GM21447 (cell line): ENCODE data around the gene PTPRD.

ENCODE experiments used
- ATAC-seq: cut with Tn5 transposase; IDR thresholded peaks from one replicate; pipeline ENCODE4 v1.9.1; 2021; ENCODE audit not compliant: unreplicated experiment

The PTPRD gene

GRCh38 chr9:10272830-10273229 is 340.0 kb downstream of the PTPRD start:
- ATAC-seq, result no peak

- ATAC-seq, result peak; percentile 68
Measured at GRCh38 chr9:10268531-10269485, 344.0 kb downstream of the PTPRD start.

GRCh38 chr9:10265153-10265631 is 347.6 kb downstream of the PTPRD start:
- no peak for ATAC-seq

DNA sequence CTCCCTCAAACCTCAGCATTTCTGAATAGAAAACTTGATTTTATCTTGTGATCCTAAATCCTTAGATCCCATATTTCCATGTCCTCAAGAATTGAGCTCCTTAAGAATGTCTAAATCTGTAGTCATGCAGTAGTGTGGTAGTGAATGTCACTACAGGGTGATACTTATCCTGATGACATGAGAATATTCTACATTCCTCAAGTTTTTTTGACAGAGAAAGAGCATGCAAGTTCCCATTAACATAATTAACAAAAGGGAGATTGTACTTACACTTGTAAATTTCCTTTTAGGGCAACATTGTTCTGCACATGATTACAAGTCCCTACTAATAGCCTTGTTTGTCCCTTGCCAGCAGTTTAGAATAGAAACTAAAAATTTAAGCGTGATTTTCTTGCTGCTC is 352.3 kb downstream of the PTPRD start:
- ATAC-seq, result no peak

DNA sequence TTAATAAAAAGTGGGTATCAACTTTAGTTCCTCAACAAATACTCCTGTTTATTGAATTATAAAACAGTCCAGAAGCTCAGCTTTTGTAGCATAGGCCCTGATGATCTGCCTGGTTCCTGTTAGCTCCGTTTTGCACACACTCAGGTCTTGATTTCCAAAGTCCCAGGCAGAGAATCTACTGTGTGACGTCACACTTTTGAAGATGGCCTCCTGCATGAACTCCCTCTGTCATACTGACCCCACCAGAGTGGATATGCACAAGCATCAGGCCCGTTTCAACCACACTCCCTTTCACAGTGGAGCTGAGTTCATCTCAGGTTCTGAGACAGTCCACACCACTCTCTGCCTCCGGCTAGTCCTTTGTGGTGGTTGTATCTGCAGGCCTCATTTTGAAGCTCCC is 353.1 kb downstream of the PTPRD start:
- no peak for ATAC-seq

DNA sequence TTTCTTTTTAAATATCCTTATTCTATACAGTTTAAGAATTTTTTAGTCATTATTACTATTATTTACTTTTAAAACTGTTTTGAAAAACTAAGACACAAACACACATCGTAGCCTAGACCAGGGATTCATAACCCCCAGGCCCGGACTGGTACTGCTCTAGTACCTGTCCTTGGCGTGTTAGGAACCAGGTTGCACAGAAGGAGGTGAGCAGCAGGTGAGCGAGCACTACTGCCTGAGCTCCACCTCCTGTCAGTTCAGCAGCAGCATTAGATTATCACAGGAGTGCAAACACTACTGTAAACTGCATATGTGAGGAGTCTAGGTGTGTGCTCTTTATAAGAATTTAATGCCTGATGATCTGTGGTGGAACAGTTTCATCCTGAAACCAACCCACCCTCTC is 357.0 kb downstream of the PTPRD start:
- ATAC-seq, result no peak

- ATAC-seq, result no peak
Measured at GRCh38 chr9:10254338-10254737, 358.5 kb downstream of the PTPRD start.

- no peak for ATAC-seq
Measured at GRCh38 chr9:10253341-10253740, 359.5 kb downstream of the PTPRD start.

DNA sequence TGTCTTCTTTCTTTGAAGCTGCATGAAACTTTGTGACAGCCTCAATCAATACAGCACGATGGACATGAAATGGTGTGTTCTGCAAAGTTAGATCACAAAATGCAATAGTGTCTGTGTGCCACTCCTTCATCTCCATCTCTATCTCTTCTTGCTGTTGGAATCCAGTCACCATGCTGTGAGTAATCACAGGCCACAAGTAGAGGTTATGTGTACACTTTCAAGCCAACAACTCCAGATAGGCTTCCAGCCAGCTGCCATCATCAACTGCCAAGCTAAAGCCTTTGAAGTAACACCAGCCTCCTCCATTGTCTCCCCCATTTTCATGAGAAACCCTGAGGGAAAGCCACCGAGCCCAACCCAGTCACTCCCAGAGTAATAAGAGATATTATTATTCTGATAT is 360.6 kb downstream of the PTPRD start:
- ATAC-seq, result no peak

GRCh38 chr9:10251490-10251889 is 361.3 kb downstream of the PTPRD start:
- ATAC-seq, result no peak

DNA sequence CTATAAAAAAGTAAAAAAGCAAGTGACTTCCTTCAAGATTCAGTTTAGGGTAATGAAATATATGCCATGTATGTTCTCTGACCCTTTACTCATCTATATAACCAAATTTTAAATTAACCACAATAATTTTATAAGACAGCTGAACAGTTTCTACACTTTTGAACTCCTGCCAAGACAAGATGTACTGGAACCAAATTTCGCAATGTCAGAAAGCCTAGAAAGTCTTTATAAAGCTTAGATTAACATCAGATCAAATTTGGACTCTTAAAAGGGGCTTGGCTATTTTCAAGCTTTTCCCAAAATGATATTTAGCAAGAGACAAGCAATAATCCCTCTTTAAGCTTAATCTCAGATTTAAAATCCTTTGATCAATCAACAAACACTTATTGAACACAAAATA is 362.6 kb downstream of the PTPRD start:
- no peak for ATAC-seq

DNA sequence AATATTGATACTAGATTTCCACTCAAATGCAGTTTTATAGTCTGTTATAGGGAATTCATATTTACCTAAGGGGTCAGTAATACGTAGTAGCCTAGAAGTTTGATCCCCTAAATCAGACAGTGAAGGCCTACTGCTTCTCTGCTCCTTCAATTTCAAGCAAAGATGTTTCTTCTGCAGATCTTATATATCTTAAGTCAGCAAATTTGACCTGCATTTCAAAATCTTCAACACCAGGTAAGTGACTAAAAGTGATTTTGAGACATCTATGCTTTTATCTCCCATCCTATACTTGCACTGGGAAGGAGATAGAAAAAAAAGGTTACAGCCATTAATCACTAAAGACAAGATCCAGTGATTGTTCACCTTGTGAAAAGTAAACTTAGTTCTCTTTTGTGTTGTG is 363.9 kb downstream of the PTPRD start:
- no peak for ATAC-seq

GRCh38 chr9:10242255-10242654 is 370.5 kb downstream of the PTPRD start:
- no peak for ATAC-seq

DNA sequence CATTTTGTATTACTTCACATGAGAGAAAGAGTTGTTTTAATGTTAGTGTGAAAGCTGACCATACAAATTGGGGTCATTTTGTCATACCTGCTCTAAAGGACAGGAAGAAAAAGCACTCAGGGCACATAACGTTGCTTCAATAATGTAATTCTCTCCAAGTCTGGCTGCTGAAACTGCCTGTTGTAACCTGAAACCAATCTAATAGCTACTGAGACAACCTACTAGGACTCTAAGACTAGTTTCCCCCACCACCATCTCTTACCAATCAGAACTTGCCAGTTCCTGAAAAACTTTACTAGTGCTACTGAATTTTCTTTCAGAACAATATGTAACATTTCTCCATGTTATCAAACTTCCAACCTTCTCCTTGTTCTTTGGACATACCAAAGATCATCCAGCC is 374.7 kb downstream of the PTPRD start:
- no peak for ATAC-seq

- no peak for ATAC-seq
Measured at GRCh38 chr9:10237584-10237983, 375.2 kb downstream of the PTPRD start.

- no peak for ATAC-seq
Measured at GRCh38 chr9:10236161-10236560, 376.6 kb downstream of the PTPRD start.

DNA sequence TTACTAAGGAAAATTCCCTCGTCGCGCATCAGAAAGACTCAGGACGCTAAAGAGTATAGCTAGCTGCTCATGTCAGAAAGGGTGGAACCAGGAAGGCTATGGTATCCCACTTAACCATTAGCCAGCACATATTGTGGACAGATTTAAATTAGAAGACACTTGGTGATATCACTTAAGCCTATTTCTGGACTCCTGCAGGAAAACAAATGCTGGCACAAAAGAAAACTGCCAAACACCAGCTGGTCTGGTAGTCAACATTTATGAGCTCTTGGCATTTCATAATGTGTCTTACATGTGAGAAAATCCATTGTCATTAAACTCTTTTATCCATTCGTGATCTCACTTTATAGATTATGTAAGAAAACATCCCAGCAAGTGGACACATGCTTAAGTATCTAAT is 377.4 kb downstream of the PTPRD start:
- no peak for ATAC-seq

- ATAC-seq, result no peak
Measured at GRCh38 chr9:10232352-10232930, 380.4 kb downstream of the PTPRD start.

DNA sequence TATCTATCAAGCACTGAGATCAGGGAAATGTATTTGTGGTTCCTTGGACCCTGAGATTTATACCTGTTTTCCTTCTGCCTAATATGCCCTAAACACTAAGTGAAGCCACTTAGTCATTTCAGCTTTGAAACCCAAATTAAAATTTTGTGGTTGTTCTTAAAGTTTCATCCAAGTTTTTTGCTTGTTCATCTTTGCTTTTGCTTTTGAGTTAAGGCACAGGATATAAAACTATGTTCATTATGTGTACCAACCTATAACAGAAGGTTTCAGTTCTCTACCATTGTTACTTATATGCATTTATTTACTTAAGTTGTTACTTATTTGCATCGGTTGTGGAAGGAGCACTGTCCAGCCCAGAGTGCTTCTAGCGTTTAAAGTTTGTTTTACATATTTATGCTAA is 382.3 kb downstream of the PTPRD start:
- peak; percentile 92 for ATAC-seq

DNA sequence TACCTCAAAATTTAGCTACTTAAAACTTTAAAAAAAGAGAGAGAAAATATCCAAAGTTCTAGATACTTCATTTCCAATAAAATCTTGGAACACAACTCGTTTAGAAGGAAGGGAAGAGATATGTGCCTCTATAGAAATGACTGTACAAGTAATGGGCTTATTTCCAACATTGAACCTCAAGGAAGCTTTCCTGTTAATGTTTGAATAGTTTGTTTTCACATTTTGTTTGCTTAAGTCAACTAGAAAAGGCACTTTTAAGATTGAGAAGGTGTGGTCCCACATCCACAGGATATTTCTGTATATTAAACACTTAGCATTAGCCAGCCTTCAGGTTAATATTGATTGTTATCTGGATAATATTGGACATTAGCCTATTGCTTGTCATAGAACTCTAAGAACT is 384.7 kb downstream of the PTPRD start:
- no peak for ATAC-seq

GRCh38 chr9:10226996-10227395 is 385.8 kb downstream of the PTPRD start:
- no peak for ATAC-seq

DNA sequence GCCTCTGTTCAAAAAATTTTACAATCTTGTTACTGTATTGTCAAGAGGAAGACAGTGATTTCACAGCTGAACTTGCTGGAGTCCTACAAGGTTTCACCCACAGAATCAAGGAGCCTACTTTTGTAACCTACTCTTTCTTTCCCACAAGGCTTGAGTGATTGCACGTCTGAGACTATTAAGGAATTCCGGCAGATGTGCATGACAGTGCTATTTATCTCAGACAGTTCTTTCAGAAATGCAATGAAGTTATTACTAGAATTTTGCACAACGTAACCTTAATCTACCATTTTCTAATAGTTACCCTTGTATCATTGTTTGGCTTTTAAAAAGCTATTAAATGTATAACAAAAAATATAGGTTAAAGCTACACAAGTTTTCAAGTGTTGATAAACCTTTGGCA is 400.1 kb downstream of the PTPRD start:
- ATAC-seq, result no peak
